22Rv1 (cell line): ENCODE measurements around the gene CLMN.

Source experiments
- ZFX ChIP-seq: fragments of 450-650 bp; IDR thresholded peaks from 2 replicates; pipeline ENCODE4 v1.6.1; 2017; ENCODE audit warnings: antibody characterized with exemption, borderline replicate concordance
- TF ChIP-seq, protein P1 (sequence below): fragments of 450-650 bp; IDR thresholded peaks from 2 replicates; pipeline ENCODE4 v1.5.1; 2017; ENCODE audit warnings: mild to moderate bottlenecking

DNA sequence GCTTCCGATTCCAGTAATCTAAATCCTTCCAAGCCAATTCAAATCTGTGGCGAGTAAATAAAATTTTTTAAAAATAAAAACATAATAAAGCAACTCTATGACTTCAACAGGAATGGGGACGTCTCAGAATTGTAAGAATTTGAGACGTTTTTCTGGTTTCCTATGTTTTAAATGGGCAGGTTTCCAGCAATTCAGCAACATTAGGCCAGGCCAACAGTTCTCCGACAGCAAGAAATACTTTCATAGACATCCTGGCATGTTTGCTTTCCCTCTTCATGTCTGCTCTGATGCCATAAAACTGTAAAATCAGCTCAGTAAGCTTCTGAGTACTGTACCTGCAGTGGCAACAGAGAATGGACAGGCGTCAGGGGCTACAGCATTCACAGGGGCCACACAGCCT lies 126.6 kb downstream of the CLMN start:
- TF ChIP-seq, protein P1, sequence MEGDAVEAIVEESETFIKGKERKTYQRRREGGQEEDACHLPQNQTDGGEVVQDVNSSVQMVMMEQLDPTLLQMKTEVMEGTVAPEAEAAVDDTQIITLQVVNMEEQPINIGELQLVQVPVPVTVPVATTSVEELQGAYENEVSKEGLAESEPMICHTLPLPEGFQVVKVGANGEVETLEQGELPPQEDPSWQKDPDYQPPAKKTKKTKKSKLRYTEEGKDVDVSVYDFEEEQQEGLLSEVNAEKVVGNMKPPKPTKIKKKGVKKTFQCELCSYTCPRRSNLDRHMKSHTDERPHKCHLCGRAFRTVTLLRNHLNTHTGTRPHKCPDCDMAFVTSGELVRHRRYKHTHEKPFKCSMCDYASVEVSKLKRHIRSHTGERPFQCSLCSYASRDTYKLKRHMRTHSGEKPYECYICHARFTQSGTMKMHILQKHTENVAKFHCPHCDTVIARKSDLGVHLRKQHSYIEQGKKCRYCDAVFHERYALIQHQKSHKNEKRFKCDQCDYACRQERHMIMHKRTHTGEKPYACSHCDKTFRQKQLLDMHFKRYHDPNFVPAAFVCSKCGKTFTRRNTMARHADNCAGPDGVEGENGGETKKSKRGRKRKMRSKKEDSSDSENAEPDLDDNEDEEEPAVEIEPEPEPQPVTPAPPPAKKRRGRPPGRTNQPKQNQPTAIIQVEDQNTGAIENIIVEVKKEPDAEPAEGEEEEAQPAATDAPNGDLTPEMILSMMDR = no peak
- TF ChIP-seq ZFX = no peak
